Thoracic aorta (tissue), 2 donors: Measurements from ENCODE around the gene TMEM115. TPM values are rescaled to one million over a fixed set of nuclear protein-coding genes. Genes with fewer than 3 reads are reported as not detected.
A peak's percentile ranks its signal among the peaks of the same experiment; 100 is the strongest.

Source experiments
- ATAC-seq: fragments of 150-250 bp; one replicate; pipeline ENCODE4 v1.8.0; 2017; ENCODE audit warnings: low read depth; ENCODE audit not compliant: insufficient number of reproducible peaks, low FRiP score
- DNase-seq: peaks from one replicate; pipeline ENCODE4 v3.0.0-alpha.2; 2020; ENCODE audit warnings: low spot score
- H3K27ac ChIP-seq, 2 donors: fragments of 200-600 bp; sonication (generic); 1 replicate in 1 of 2; 2 replicates in 1 of 2; pipeline ENCODE4 v1.5.1; 2016; ENCODE audit warnings: mild to moderate bottlenecking in 2 of 2, moderate library complexity in 2 of 2
- H3K27me3 ChIP-seq: fragments of 200-600 bp; sonication (generic); replicated peaks from 2 replicates; pipeline ENCODE4 v1.6.0; 2016; ENCODE audit warnings: mild to moderate bottlenecking; ENCODE audit not compliant: insufficient read depth
- H3K36me3 ChIP-seq: fragments of 200-600 bp; sonication (generic); one replicate; pipeline ENCODE4 v1.5.1; 2016
- H3K4me1 ChIP-seq, 2 donors: fragments of 200-600 bp; sonication (generic); 1 replicate in 1 of 2; 2 replicates in 1 of 2; pipeline versions ENCODE4 v1.5.1 to v1.6.0; 2016; ENCODE audit warnings: low read depth in 2 of 2, mild to moderate bottlenecking in 1 of 2; ENCODE audit not compliant: control insufficient read depth in 1 of 2
- H3K4me3 ChIP-seq: fragments of 200-600 bp; sonication (generic); 2 replicates; pipeline ENCODE4 v1.5.1; 2016; ENCODE audit warnings: mild to moderate bottlenecking
- H3K9me3 ChIP-seq: fragments of 200-600 bp; sonication (generic); 2 replicates; pipeline ENCODE4 v1.5.1; 2016
- CTCF ChIP-seq: fragments of 200-600 bp; sonication (generic); IDR thresholded peaks from one replicate; pipeline ENCODE4 v1.5.1; 2019; ENCODE audit warnings: antibody characterized with exemption
- total RNA-seq, 2 donors: library from RNA; depleted of rRNA; stranded (reverse); fragments of >200 nt; gene quantifications; one replicate each; pipeline versions ENCODE4 v1.1.0 to v1.2.3, GENCODE V29; 2016

The TMEM115 gene
- total RNA-seq, 2 donors from 2014 or later, result 55.0 to 57.7 TPM

GRCh38 chr3:50357481-50357880 is 1.8 kb downstream of the TMEM115 start:
- Histone ChIP-seq H3K4me3 (peak overlapping the region; percentile 94), H3K9me3 (no peaks in the 10 kb centered on the region), H3K36me3 (peaks cover 38% of the 10 kb centered on the region), H3K27me3 (no peaks in the 10 kb centered on the region), H3K4me1 (peaks cover 32 to 38% of the 10 kb centered on the region in 2 donors), H3K27ac (peak overlapping the region; percentile 0 to 91)
- DNase-seq (no peak), ATAC-seq (no peak)
- no peak for TF ChIP-seq CTCF

GRCh38 chr3:50356553-50356952 is 2.8 kb downstream of the TMEM115 start:
- no peak for TF ChIP-seq CTCF
- DNase-seq (no peak), ATAC-seq (no peak)
- Histone ChIP-seq H3K9me3 (no peaks in the 10 kb centered on the region), H3K27me3 (no peaks in the 10 kb centered on the region), H3K4me1 (peaks cover 32 to 44% of the 10 kb centered on the region in 2 donors), H3K27ac (peak overlapping the region; percentile 3 to 34), H3K4me3 (peak overlapping the region; percentile 94), H3K36me3 (peaks cover 38% of the 10 kb centered on the region)

- Histone ChIP-seq H3K27me3 (no peaks in the 10 kb centered on the region), H3K4me3 (peak overlapping the region; percentile 94), H3K9me3 (no peaks in the 10 kb centered on the region), H3K36me3 (peaks cover 38% of the 10 kb centered on the region), H3K4me1 (peaks cover 37 to 49% of the 10 kb centered on the region in 2 donors), H3K27ac (peak overlapping the region; percentile 3 to 20)
- no peak for ATAC-seq
- no peak for TF ChIP-seq CTCF
- no peak for DNase-seq
These were observed 3.3 kb downstream of the TMEM115 start for GRCh38 chr3:50355829-50356552.

- Histone ChIP-seq H3K4me3 (no peak overlapping the region), H3K27ac (no peak overlapping the region), H3K27me3 (no peaks in the 10 kb centered on the region), H3K36me3 (peaks cover 38% of the 10 kb centered on the region), H3K4me1 (peaks cover 39 to 56% of the 10 kb centered on the region in 2 donors), H3K9me3 (no peaks in the 10 kb centered on the region)
- TF ChIP-seq CTCF, result no peak
- DNase-seq (no peak), ATAC-seq (no peak)
These were observed 4.5 kb downstream of the TMEM115 start for GRCh38 chr3:50354850-50355249.

GRCh38 chr3:50354186-50354764 is 5.0 kb downstream of the TMEM115 start:
- H3K27ac ChIP-seq, result no peak overlapping the region
- H3K27me3 ChIP-seq, result no peaks in the 10 kb centered on the region
- no peak for DNase-seq
- H3K4me1 ChIP-seq, result peaks cover 45 to 62% of the 10 kb centered on the region in 2 donors
- H3K4me3 ChIP-seq, result no peak overlapping the region
- H3K36me3 ChIP-seq, result peaks cover 38% of the 10 kb centered on the region
- TF ChIP-seq CTCF, result no peak
- H3K9me3 ChIP-seq, result no peaks in the 10 kb centered on the region
- ATAC-seq, result no peak
